PC-9 (cell line): Measurements from ENCODE around the gene NRIP1. TPM values are rescaled to one million over a fixed set of nuclear protein-coding genes. Genes with fewer than 3 reads are reported as not detected.

Experiments used
- BruUV-seq: library from RNA; stranded (reverse); fragments of 400-500 nt; replicated peaks from 2 replicates; lab custom pipeline; 2021; lab: Mats Ljungman, UMichigan
- CTCF ChIA-PET: fragments of 300-600 bp; sonication (Branson Sonifier 250); formaldehyde crosslinking; loops from one replicate; lab custom pipeline; 2022; ENCODE audit warnings: antibody characterized with exemption; lab: Charles Lee
- POLR2A ChIA-PET: fragments of 300-600 bp; sonication (Branson Sonifier 250); formaldehyde crosslinking; loops from one replicate; lab custom pipeline; 2022; ENCODE audit warnings: antibody characterized with exemption; ENCODE audit not compliant: unreplicated experiment; lab: Charles Lee
- DNase-seq, 2 experiments: peaks; one replicate each; pipeline versions ENCODE4 v3.0.0 to v3.0.0-alpha.2; 2015 to 2022; ENCODE audit warnings: mixed read lengths in 1 of 2
- H2AFZ ChIP-seq: fragments of 200-600 bp; sonication (generic); 2 replicates; pipeline ENCODE4 v1.8.1; 2017; ENCODE audit warnings: antibody characterized with exemption
- H3F3A ChIP-seq: fragments of 200-600 bp; sonication (generic); 2 replicates; pipeline ENCODE4 v1.8.1; 2017; ENCODE audit warnings: antibody characterized with exemption, mild to moderate bottlenecking, low read depth; ENCODE audit not compliant: insufficient read depth
- H3K27ac ChIP-seq: fragments of 200-600 bp; sonication (generic); 2 replicates; pipeline ENCODE4 v1.6.1; 2016; ENCODE audit warnings: mixed run types
- H3K27me3 ChIP-seq: fragments of 200-600 bp; sonication (generic); 2 replicates; pipeline ENCODE4 v1.6.1; 2016; ENCODE audit warnings: low read depth, mixed run types; ENCODE audit not compliant: insufficient read depth
- H3K36me3 ChIP-seq: fragments of 200-600 bp; sonication (generic); 2 replicates; pipeline ENCODE4 v1.6.1; 2016; ENCODE audit warnings: low read depth, mixed run types
- H3K4me1 ChIP-seq: fragments of 200-600 bp; sonication (generic); replicated peaks from 2 replicates; pipeline ENCODE4 v1.6.1; 2016; ENCODE audit warnings: mixed run types; ENCODE audit not compliant: insufficient read depth
- H3K4me2 ChIP-seq: fragments of 200-600 bp; sonication (generic); 2 replicates; pipeline ENCODE4 v1.6.1; 2017; ENCODE audit warnings: mixed run types
- H3K4me3 ChIP-seq: fragments of 200-600 bp; sonication (generic); 2 replicates; pipeline ENCODE4 v1.6.1; 2016; ENCODE audit warnings: mixed run types
- H3K79me2 ChIP-seq: fragments of 200-600 bp; sonication (generic); 2 replicates; pipeline ENCODE4 v1.6.1; 2017; ENCODE audit warnings: low read depth, mixed run types
- H3K9me2 ChIP-seq: fragments of 200-600 bp; sonication (generic); 2 replicates; pipeline ENCODE4 v1.8.1; 2017; ENCODE audit warnings: mild to moderate bottlenecking; ENCODE audit not compliant: insufficient read depth
- H3K9me3 ChIP-seq: fragments of 200-600 bp; sonication (generic); 2 replicates; pipeline ENCODE4 v1.8.1; 2016; ENCODE audit warnings: low read depth; ENCODE audit not compliant: insufficient read depth
- H4K20me1 ChIP-seq: fragments of 200-600 bp; sonication (generic); 2 replicates; pipeline ENCODE4 v1.8.1; 2017; ENCODE audit not compliant: insufficient read depth
- EZH2 ChIP-seq: fragments of 200-600 bp; sonication (generic); IDR thresholded peaks from 2 replicates; pipeline ENCODE4 v1.8.0; 2017; ENCODE audit warnings: antibody characterized with exemption, low read depth
- intact Hi-C: fragments of 100-400 bp; cut with micrococcal nuclease; formaldehyde crosslinking; loops from one replicate; pipeline ENCODE4 v1.10.0; 2022; ENCODE audit not compliant: unreplicated experiment
- total RNA-seq: library from RNA; stranded (reverse); gene quantifications from 2 replicates; pipeline ENCODE4 v1.2.3, GENCODE V29; 2021
- TF ChIP-seq, protein P1 (sequence below): fragments of 200-600 bp; sonication (generic); conservative IDR thresholded peaks from 2 replicates; pipeline ENCODE4 v1.6.1; 2017; ENCODE audit warnings: mixed run types, antibody characterized with exemption, mild to moderate bottlenecking, moderate library complexity

The NRIP1 gene
- total RNA-seq, 1 experiment from 2014 or later, result 33.0 TPM

DNA sequence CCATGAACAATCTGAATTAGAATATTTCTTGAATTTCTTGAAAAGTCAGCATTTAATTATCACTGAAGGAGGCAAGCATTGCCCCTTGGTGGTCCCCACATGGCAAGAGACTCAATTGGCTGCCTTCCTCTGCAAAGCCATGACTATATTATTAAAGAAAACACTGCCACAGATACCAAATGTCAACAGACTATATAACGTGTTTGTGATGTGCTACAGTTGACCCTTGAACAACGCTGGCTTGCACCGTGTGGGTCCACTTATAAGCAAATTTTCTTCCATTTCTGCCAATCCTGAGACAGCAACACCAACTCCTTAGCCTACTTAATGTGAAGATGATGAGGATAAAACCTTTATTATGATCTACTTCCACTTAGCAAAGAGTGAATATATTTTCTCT lies 66.5 kb downstream of the NRIP1 start:
- no peaks in the 10 kb centered on the region for H3K27me3 ChIP-seq
- no peak overlapping the region for H3K4me2 ChIP-seq
- peaks cover 9% of the 10 kb centered on the region for H3K36me3 ChIP-seq
- H3K4me1 ChIP-seq, result peaks cover 20% of the 10 kb centered on the region
- H2AFZ ChIP-seq, result no peak overlapping the region
- DNase-seq, result no peak
- H3K9me3 ChIP-seq, result no peaks in the 10 kb centered on the region
- H4K20me1 ChIP-seq, result peaks cover 10% of the 10 kb centered on the region
- no TSS peak for BruUV-seq
- TF ChIP-seq EZH2, result no peak
- TF ChIP-seq, protein P1, sequence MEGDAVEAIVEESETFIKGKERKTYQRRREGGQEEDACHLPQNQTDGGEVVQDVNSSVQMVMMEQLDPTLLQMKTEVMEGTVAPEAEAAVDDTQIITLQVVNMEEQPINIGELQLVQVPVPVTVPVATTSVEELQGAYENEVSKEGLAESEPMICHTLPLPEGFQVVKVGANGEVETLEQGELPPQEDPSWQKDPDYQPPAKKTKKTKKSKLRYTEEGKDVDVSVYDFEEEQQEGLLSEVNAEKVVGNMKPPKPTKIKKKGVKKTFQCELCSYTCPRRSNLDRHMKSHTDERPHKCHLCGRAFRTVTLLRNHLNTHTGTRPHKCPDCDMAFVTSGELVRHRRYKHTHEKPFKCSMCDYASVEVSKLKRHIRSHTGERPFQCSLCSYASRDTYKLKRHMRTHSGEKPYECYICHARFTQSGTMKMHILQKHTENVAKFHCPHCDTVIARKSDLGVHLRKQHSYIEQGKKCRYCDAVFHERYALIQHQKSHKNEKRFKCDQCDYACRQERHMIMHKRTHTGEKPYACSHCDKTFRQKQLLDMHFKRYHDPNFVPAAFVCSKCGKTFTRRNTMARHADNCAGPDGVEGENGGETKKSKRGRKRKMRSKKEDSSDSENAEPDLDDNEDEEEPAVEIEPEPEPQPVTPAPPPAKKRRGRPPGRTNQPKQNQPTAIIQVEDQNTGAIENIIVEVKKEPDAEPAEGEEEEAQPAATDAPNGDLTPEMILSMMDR, result no peak
- no peak overlapping the region for H3K27ac ChIP-seq
- no peak overlapping the region for H3K4me3 ChIP-seq
- intact Hi-C loops, result no loop called here
- H3K79me2 ChIP-seq, result peaks cover 95% of the 10 kb centered on the region
- H3K9me2 ChIP-seq, result no peaks in the 10 kb centered on the region
- ChIA-PET CTCF (no interaction called here), POLR2A (no interaction called here)
- peaks cover 10% of the 10 kb centered on the region; the same call in 1 of the 2 replicates for H3F3A ChIP-seq

DNA sequence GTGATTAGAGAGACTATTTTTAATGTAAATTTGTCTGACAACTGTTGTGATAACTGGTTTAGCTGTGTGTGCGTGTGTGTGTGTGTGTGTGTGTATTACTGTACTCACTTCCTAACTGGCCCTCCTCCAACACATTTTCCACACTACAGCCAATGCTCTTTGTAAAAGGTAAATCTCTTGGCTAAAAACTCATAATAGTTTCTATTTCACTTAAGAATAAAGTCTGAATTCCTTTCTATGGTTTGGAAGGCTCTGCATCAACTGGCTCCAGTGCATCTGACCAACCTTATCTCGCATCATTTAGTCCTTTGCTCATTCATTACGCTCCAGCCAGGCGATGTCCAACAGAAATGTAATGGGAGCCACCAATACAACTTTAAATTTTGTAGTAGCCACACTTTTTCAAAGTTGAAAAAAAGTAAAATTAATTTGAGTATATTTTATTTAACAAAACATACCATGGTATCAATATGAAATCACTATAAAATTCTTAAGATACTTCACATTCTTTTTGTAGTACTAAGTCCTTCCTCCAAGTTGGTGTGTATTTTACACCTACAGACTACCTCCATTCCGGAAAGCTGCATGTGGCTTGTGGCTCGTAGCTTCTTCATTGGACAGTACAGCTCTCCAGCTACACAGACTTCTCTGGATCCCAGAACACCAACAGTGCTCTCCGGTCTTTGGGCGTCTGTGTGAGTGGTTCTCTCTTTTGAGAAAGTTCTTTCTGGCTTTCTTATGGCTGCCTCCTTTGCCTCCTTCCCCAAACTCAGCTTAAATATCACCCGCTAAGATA lies 68.9 kb downstream of the NRIP1 start:
- POLR2A ChIA-PET, result interaction anchor here (0.6 kb wide), 1 partner anchor 125 kb away, joined by 9 read pairs; no protein-coding TSS in a partner anchor
- CTCF ChIA-PET, result no interaction called here

DNA sequence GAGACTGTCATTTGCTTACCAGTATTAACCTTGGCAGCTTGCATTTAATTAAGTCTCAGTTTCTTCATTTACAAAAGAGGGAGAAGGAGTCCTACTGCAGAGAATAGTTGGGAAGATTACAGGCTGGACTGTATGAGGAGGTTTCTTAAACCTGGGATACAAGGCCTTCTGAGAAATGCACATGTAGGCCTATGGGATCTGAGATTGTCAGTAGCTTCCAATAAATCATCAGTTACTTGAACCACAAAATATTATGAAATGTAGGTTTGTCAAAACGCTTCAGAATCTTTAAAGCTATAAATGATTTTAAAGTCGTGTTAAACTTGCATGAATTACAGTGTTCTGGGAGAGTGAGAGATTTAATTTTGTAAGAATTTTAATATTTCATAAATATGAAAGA lies 69.6 kb downstream of the NRIP1 start:
- POLR2A ChIA-PET, result no interaction called here
- Histone ChIP-seq H3K79me2 (peaks cover 95% of the 10 kb centered on the region), H3K27ac (no peak overlapping the region)

More for the DNA sequence above, 68.9 kb downstream of the NRIP1 start:
- TF ChIP-seq EZH2, result no peak
- TF ChIP-seq, protein P1, result no peak
- H4K20me1 ChIP-seq, result peaks cover 15% of the 10 kb centered on the region
- H3F3A ChIP-seq, result peaks cover 13% of the 10 kb centered on the region; the same call in 1 of the 2 replicates
- peaks cover 95% of the 10 kb centered on the region for H3K79me2 ChIP-seq
- H3K4me3 ChIP-seq, result no peak overlapping the region
- no peaks in the 10 kb centered on the region for H3K27me3 ChIP-seq
- BruUV-seq, result no TSS peak
- no peak overlapping the region for H3K4me2 ChIP-seq
- no peak for DNase-seq
- no peak overlapping the region for H3K27ac ChIP-seq
- no peaks in the 10 kb centered on the region for H3K9me2 ChIP-seq
- peaks cover 14% of the 10 kb centered on the region for H3K36me3 ChIP-seq
- intact Hi-C loops, result no loop called here
- peaks cover 8% of the 10 kb centered on the region; the same call in 1 of the 2 replicates for H3K4me1 ChIP-seq
- no peak overlapping the region for H2AFZ ChIP-seq
- H3K9me3 ChIP-seq, result no peaks in the 10 kb centered on the region

More for the DNA sequence above, 69.6 kb downstream of the NRIP1 start:
- no peaks in the 10 kb centered on the region for H3K9me3 ChIP-seq
- no peak for TF ChIP-seq EZH2
- TF ChIP-seq, protein P1, result no peak
- H3K4me1 ChIP-seq, result 0 out of 2 replicates have a peak, but pooled peaks cover 4% of the 10 kb centered on the region
- intact Hi-C loops, result no loop called here
- DNase-seq, result no peak
- no peak overlapping the region for H3K4me2 ChIP-seq
- H2AFZ ChIP-seq, result no peak overlapping the region
- no peaks in the 10 kb centered on the region for H3K27me3 ChIP-seq
- no TSS peak for BruUV-seq
- no peak overlapping the region for H3K4me3 ChIP-seq
- H3K36me3 ChIP-seq, result peaks cover 9% of the 10 kb centered on the region
- peaks cover 13% of the 10 kb centered on the region; the same call in 1 of the 2 replicates for H3F3A ChIP-seq
- H3K9me2 ChIP-seq, result no peaks in the 10 kb centered on the region
- CTCF ChIA-PET, result no interaction called here
- H4K20me1 ChIP-seq, result peaks cover 17% of the 10 kb centered on the region
